Measurements from ENCODE around the gene ERI3. TPM values are rescaled to one million over a fixed set of nuclear protein-coding genes. Genes with fewer than 3 reads are reported as not detected.

ERI3 gene
- total RNA-seq, 1 donor from 2014 or later = 39.3 TPM

DNA sequence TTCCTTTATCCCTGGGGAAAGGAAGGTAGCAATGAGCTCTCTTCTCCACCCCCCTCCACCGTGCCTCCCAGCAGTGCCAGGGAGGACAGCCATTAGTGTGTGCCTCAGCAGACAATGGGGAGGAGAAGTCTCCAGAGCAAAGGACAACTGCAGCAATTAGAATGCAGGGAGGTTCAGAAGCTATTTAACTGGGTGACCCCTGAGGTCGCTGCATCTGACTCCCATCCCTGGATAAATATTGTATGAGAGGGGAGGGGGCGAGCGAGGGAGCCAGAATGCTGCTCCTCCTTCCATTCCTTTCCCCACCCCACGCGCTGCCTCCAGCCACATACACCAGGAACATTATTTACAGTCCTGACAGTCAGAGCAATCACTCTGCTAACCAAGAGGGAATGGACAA is 59.0 kb downstream of the ERI3 start:
- intact Hi-C loops (cut with DNase I) = no loop called here
- Histone ChIP-seq H3K9me3 (no peaks in the 10 kb centered on the region), H3K4me3 (no peak overlapping the region), H3K27me3 (no peaks in the 10 kb centered on the region), H3K4me1 (peaks cover 14% of the 10 kb centered on the region), H3K27ac (no peak overlapping the region), H3K36me3 (peaks cover 0 to 22% of the 10 kb centered on the region in 2 donors)
- TF ChIP-seq, protein P1, sequence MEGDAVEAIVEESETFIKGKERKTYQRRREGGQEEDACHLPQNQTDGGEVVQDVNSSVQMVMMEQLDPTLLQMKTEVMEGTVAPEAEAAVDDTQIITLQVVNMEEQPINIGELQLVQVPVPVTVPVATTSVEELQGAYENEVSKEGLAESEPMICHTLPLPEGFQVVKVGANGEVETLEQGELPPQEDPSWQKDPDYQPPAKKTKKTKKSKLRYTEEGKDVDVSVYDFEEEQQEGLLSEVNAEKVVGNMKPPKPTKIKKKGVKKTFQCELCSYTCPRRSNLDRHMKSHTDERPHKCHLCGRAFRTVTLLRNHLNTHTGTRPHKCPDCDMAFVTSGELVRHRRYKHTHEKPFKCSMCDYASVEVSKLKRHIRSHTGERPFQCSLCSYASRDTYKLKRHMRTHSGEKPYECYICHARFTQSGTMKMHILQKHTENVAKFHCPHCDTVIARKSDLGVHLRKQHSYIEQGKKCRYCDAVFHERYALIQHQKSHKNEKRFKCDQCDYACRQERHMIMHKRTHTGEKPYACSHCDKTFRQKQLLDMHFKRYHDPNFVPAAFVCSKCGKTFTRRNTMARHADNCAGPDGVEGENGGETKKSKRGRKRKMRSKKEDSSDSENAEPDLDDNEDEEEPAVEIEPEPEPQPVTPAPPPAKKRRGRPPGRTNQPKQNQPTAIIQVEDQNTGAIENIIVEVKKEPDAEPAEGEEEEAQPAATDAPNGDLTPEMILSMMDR (IDR thresholded peaks at IDR 0.05) = no peak
- TF ChIP-seq POLR2AphosphoS5 (IDR thresholded peaks at IDR 0.05; ENCODE audit: insufficient read depth in 1 of 2, low read depth in 1 of 2) (no peak), POLR2A (IDR thresholded peaks at IDR 0.05) (no peak)
- no peak for DNase-seq (ENCODE audit: extremely low spot score in 2 of 2)

DNA sequence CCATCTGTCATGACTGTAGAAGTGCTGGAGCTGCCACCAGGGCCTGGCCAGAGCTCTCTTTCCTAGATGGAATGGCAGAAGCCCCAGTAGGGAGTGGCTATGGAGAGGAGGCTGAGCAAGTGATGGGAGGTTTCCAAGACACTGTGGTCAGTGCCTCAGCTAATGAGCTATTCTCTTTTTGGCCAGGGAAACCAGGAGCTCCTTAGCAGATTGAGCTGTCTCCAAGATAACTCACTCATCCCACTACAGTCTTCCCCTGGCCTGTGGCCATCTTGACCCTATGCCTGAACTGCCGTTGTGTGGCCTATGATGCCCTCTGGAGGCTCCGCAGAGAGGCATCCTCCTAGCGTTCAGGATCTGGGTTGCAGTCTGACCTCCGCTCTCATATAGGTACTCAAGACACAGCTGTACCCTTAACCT is 60.5 kb downstream of the ERI3 start:
- Histone ChIP-seq H3K4me3 (no peak overlapping the region), H3K4me1 (peaks cover 14% of the 10 kb centered on the region), H3K36me3 (peaks cover 0 to 22% of the 10 kb centered on the region in 2 donors), H3K9me3 (no peaks in the 10 kb centered on the region), H3K27ac (no peak overlapping the region), H3K27me3 (no peaks in the 10 kb centered on the region)
- TF ChIP-seq POLR2A (IDR thresholded peaks at IDR 0.05) = no peak
- TF ChIP-seq, protein P1 (IDR thresholded peaks at IDR 0.05) = peak in 2 of 3 experiments; percentile 22 to 42
- peak in 1 of 2 donors; percentile 88 for DNase-seq (ENCODE audit: extremely low spot score in 2 of 2)
- intact Hi-C loops (cut with DNase I) = loop anchor here (2.0 kb wide), 1 partner anchor 74 kb away; no protein-coding TSS in a partner anchor

DNA sequence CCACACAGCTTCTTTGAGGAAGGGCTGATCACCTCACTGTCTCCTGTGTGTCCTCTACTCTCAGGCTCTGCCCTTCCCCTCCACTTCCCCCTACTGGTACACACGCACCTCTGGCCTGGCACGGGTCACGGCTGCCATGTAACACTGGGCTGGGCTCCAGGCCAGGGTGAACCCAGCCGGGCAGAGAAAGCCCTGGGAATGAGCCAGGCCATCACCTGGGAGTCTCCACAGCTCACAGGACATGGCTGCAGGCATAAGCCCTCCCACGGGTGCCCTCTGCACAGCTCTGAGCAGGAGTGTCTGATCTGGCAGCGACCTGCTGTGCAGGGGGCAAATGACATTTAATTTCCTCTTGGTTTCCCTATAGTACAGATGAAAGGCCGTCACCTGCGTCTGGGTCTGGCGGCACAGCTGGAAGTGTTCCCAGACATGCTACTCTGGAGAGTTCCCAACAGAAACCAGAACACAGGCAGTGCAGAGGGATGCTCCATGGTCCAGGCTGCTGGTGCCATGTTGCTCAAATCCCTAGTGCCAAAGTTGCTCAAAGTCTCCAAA is 61.2 kb downstream of the ERI3 start:
- Histone ChIP-seq H3K9me3 (no peaks in the 10 kb centered on the region), H3K27ac (no peak overlapping the region), H3K36me3 (peaks cover 0 to 22% of the 10 kb centered on the region in 2 donors), H3K4me3 (no peak overlapping the region), H3K27me3 (no peaks in the 10 kb centered on the region), H3K4me1 (peaks cover 14% of the 10 kb centered on the region)
- intact Hi-C loops (cut with DNase I) = loop anchor here (2.0 kb wide), 1 partner anchor 73 kb away; no protein-coding TSS in a partner anchor
- DNase-seq (ENCODE audit: extremely low spot score in 2 of 2) = no peak
- TF ChIP-seq POLR2A (IDR thresholded peaks at IDR 0.05) (no peak), POLR2AphosphoS5 (IDR thresholded peaks at IDR 0.05; ENCODE audit: insufficient read depth in 1 of 2, low read depth in 1 of 2) (no peak)
- TF ChIP-seq, protein P1 (IDR thresholded peaks at IDR 0.05) = no peak

DNA sequence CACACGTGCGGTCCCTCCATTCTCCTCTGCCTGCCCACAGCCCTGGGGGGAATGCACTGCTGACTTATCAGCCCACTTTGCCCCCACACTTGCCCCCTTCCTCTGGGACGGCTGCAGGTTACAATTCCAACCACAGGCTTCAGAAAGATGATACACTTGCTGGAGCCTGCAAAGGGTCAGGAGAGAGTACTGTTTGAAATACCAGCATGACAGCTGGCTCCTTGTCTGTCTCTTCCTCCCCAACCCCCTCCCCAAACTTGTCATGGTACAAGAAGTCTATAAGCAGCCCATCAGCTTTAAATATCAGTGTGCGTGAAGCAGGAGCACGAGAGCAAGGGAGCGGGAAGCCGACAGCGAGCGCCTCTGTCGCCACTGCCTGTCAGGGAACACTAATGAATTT is 62.4 kb downstream of the ERI3 start:
- H3K9me3 ChIP-seq = no peaks in the 10 kb centered on the region
- H3K4me1 ChIP-seq = peaks cover 14% of the 10 kb centered on the region
- peaks cover 0 to 18% of the 10 kb centered on the region in 2 donors for H3K36me3 ChIP-seq
- intact Hi-C loops (cut with DNase I) = no loop called here
- H3K4me3 ChIP-seq = no peak overlapping the region
- no peaks in the 10 kb centered on the region for H3K27me3 ChIP-seq
- TF ChIP-seq, protein P1 (IDR thresholded peaks at IDR 0.05) = no peak
- no peak for TF ChIP-seq POLR2A (IDR thresholded peaks at IDR 0.05)
- TF ChIP-seq POLR2AphosphoS5 (IDR thresholded peaks at IDR 0.05; ENCODE audit: insufficient read depth in 1 of 2, low read depth in 1 of 2) = no peak
- H3K27ac ChIP-seq = no peak overlapping the region
- DNase-seq (ENCODE audit: extremely low spot score in 2 of 2) = no peak

DNA sequence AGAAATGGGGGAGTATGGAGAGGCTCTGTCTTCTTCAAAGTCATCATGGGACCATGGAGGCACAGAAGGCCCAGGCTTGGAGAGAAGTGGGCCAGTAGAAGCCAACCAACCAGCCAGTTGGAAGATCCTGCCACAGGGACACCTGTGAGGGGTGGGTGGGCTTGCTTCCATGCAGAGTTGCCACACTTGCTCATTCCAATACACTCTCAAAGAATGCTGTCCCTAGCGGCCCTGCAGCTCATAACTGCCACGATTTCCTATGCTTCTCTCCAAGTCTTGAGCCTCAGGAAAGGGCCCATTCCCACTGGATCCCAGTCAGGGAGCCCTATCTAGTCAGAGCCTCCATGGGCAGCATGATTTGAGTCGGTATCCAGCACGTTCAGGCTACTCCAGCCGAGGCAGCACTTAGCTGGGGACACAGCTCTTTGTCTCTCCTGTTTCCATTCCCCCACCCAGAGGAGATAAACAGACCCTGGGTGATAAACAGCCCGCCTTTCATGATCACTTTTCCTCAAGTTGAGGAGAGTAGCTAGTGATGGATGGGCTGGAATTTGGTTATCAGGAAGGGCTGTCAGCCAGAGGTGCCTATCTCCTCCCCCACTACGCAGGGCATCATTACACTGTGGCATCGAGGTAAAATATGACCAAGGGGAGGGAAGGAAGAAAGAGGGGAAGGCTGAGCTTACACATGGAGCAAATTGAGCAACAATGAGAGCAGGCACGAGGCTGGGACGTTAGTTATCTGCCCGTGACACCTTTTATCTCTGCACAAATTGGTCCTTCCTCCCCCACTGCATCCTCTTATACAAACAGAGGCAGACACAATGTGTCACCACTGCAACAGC is 64.6 kb downstream of the ERI3 start:
- H3K4me1 ChIP-seq = peaks cover 14% of the 10 kb centered on the region
- H3K27me3 ChIP-seq = no peaks in the 10 kb centered on the region
- H3K9me3 ChIP-seq = no peaks in the 10 kb centered on the region
- intact Hi-C loops (cut with DNase I) = no loop called here
- no peak overlapping the region for H3K27ac ChIP-seq
- H3K4me3 ChIP-seq = no peak overlapping the region
- TF ChIP-seq POLR2A (IDR thresholded peaks at IDR 0.05) (no peak), POLR2AphosphoS5 (IDR thresholded peaks at IDR 0.05; ENCODE audit: insufficient read depth in 1 of 2, low read depth in 1 of 2) (no peak)
- TF ChIP-seq, protein P1 (IDR thresholded peaks at IDR 0.05) = no peak
- H3K36me3 ChIP-seq = peaks cover 0 to 3% of the 10 kb centered on the region in 2 donors
- DNase-seq (ENCODE audit: extremely low spot score in 2 of 2) = no peak

Measured in vagina (tissue), 2 donors.